ENCODE results near the gene SCUBE3. TPM values are rescaled to one million over a fixed set of nuclear protein-coding genes. Genes with fewer than 3 reads are reported as not detected.

The SCUBE3 gene
- total RNA-seq, 1 experiment from 2014 or later = 0.17 TPM

- POLR2A ChIA-PET (ENCODE audit: unreplicated experiment) = no interaction called here
- no peak overlapping the region for H3K27ac ChIP-seq
- no peaks in the 10 kb centered on the region for H3K27me3 ChIP-seq (ENCODE audit: insufficient read depth, low read depth)
- no TSS peak for BruUV-seq (replicated peaks)
- CTCF ChIA-PET = no interaction called here
- H3F3A ChIP-seq (ENCODE audit: insufficient read depth, low read depth) = no peaks in the 10 kb centered on the region
- no peaks in the 10 kb centered on the region for H3K9me3 ChIP-seq (ENCODE audit: insufficient read depth, low read depth)
- no peaks in the 10 kb centered on the region for H3K79me2 ChIP-seq (ENCODE audit: low read depth)
- no peaks in the 10 kb centered on the region for H3K4me1 ChIP-seq (replicated peaks; ENCODE audit: insufficient read depth)
- intact Hi-C loops (cut with micrococcal nuclease; ENCODE audit: unreplicated experiment) = no loop called here
- TF ChIP-seq EZH2 (IDR thresholded peaks at IDR 0.05; ENCODE audit: low read depth) (no peak), CTCF (conservative IDR thresholded peaks at IDR 0.05) (no peak)
- peaks cover 4% of the 10 kb centered on the region; the same call in 1 of the 2 replicates for H3K36me3 ChIP-seq (ENCODE audit: low read depth)
- H3K4me2 ChIP-seq = no peak overlapping the region
- DNase-seq = no peak
- H3K9me2 ChIP-seq (ENCODE audit: insufficient read depth) = no peaks in the 10 kb centered on the region
- H2AFZ ChIP-seq = no peak overlapping the region
- no peaks in the 10 kb centered on the region for H4K20me1 ChIP-seq (ENCODE audit: insufficient read depth)
- no peak overlapping the region for H3K4me3 ChIP-seq
Measured at GRCh38 chr6:35282472-35282871, 68.7 kb downstream of the SCUBE3 start.

GRCh38 chr6:35283361-35283760 is 69.6 kb downstream of the SCUBE3 start:
- DNase-seq = no peak
- ChIA-PET POLR2A (ENCODE audit: unreplicated experiment) (no interaction called here), CTCF (no interaction called here)
- Histone ChIP-seq H3K9me2 (ENCODE audit: insufficient read depth) (no peaks in the 10 kb centered on the region), H3K4me1 (replicated peaks; ENCODE audit: insufficient read depth) (no peaks in the 10 kb centered on the region), H3F3A (ENCODE audit: insufficient read depth, low read depth) (no peaks in the 10 kb centered on the region), H3K4me2 (no peak overlapping the region), H3K36me3 (ENCODE audit: low read depth) (peaks cover 4% of the 10 kb centered on the region; the same call in 1 of the 2 replicates), H3K79me2 (ENCODE audit: low read depth) (no peaks in the 10 kb centered on the region), H2AFZ (no peak overlapping the region), H3K9me3 (ENCODE audit: insufficient read depth, low read depth) (no peaks in the 10 kb centered on the region), H3K27ac (no peak overlapping the region), H3K27me3 (ENCODE audit: insufficient read depth, low read depth) (no peaks in the 10 kb centered on the region), H4K20me1 (ENCODE audit: insufficient read depth) (no peaks in the 10 kb centered on the region), H3K4me3 (no peak overlapping the region)
- intact Hi-C loops (cut with micrococcal nuclease; ENCODE audit: unreplicated experiment) = no loop called here
- TF ChIP-seq EZH2 (IDR thresholded peaks at IDR 0.05; ENCODE audit: low read depth) (no peak), CTCF (conservative IDR thresholded peaks at IDR 0.05) (no peak)
- BruUV-seq (replicated peaks) = no TSS peak

GRCh38 chr6:35287671-35288396 is 74.1 kb downstream of the SCUBE3 start:
- Histone ChIP-seq H3K4me2 (no peak overlapping the region), H3K9me2 (ENCODE audit: insufficient read depth) (no peaks in the 10 kb centered on the region), H2AFZ (no peak overlapping the region), H3K36me3 (ENCODE audit: low read depth) (0 out of 2 replicates have a peak, but pooled peaks cover 9% of the 10 kb centered on the region), H3K4me1 (replicated peaks; ENCODE audit: insufficient read depth) (no peaks in the 10 kb centered on the region), H3K27me3 (ENCODE audit: insufficient read depth, low read depth) (no peaks in the 10 kb centered on the region), H3F3A (ENCODE audit: insufficient read depth, low read depth) (no peaks in the 10 kb centered on the region), H3K9me3 (ENCODE audit: insufficient read depth, low read depth) (no peaks in the 10 kb centered on the region), H4K20me1 (ENCODE audit: insufficient read depth) (no peaks in the 10 kb centered on the region), H3K79me2 (ENCODE audit: low read depth) (no peaks in the 10 kb centered on the region), H3K4me3 (no peak overlapping the region), H3K27ac (no peak overlapping the region)
- TF ChIP-seq CTCF (conservative IDR thresholded peaks at IDR 0.05) = no peak
- no peak for TF ChIP-seq EZH2 (IDR thresholded peaks at IDR 0.05; ENCODE audit: low read depth)
- no peak for DNase-seq
- BruUV-seq (replicated peaks) = no TSS peak
- intact Hi-C loops (cut with micrococcal nuclease; ENCODE audit: unreplicated experiment) = no loop called here
- POLR2A ChIA-PET (ENCODE audit: unreplicated experiment) = no interaction called here
- CTCF ChIA-PET = no interaction called here
